Liver (tissue), 9 donors: Measurements from ENCODE around the gene GHR. TPM values are rescaled to one million over a fixed set of nuclear protein-coding genes. Genes with fewer than 3 reads are reported as not detected.

Experiments used
- DNase-seq: peaks from one replicate; pipeline ENCODE4 v3.0.0-alpha.2; 2017; ENCODE audit warnings: low spot score
- H3K27ac ChIP-seq, 2 donors: one replicate each; pipeline ENCODE4 v1.7.0; 2013; ENCODE audit warnings: inconsistent platforms in 2 of 2, low read length in 2 of 2, control low read depth in 1 of 2, low read depth in 1 of 2, mild to moderate bottlenecking in 1 of 2
- H3K27me3 ChIP-seq, 4 donors: one replicate each; pipeline versions ENCODE4 v1.6.1 to v1.7.0; 2013; ENCODE audit warnings: low read length in 3 of 4, inconsistent platforms in 1 of 4, mild to moderate bottlenecking in 1 of 4, moderate library complexity in 1 of 4; ENCODE audit not compliant: control insufficient read depth in 4 of 4, insufficient read depth in 4 of 4
- H3K36me3 ChIP-seq, 4 donors: one replicate each; pipeline versions ENCODE4 v1.6.1 to v1.7.0; 2013; ENCODE audit warnings: low read length in 3 of 4, mild to moderate bottlenecking in 3 of 4, low read depth in 1 of 4, moderate library complexity in 1 of 4; ENCODE audit not compliant: control insufficient read depth in 4 of 4, insufficient read depth in 3 of 4
- H3K4me1 ChIP-seq, 4 donors: one replicate each; pipeline versions ENCODE4 v1.6.1 to v1.7.0; 2013; ENCODE audit warnings: low read length in 3 of 4, mild to moderate bottlenecking in 3 of 4, moderate library complexity in 1 of 4; ENCODE audit not compliant: control insufficient read depth in 4 of 4, insufficient read depth in 4 of 4
- H3K4me3 ChIP-seq, 3 donors: one replicate each; pipeline versions ENCODE4 v1.6.1 to v1.7.0; 2013; ENCODE audit warnings: low read length in 3 of 3, control low read depth in 1 of 3, low read depth in 1 of 3, mild to moderate bottlenecking in 1 of 3
- H3K9ac ChIP-seq, 2 donors: one replicate each; pipeline ENCODE4 v1.7.0; 2013; ENCODE audit warnings: low read length in 2 of 2, mild to moderate bottlenecking in 2 of 2, moderate library complexity in 2 of 2, control low read depth in 1 of 2, low read depth in 1 of 2
- H3K9me3 ChIP-seq, 4 donors: one replicate each; pipeline versions ENCODE4 v1.6.1 to v1.7.0; 2013; ENCODE audit warnings: low read length in 3 of 4; ENCODE audit not compliant: control insufficient read depth in 4 of 4
- ATF3 ChIP-seq: IDR thresholded peaks from 2 replicates; pipeline ENCODE4 v1.6.1; 2016; ENCODE audit warnings: antibody characterized with exemption
- CTCF ChIP-seq: fragments of 150-350 bp; IDR thresholded peaks from 2 replicates; pipeline ENCODE4 v1.5.1; 2017; ENCODE audit warnings: improper control_type of control experiment, low read depth, low read length; ENCODE audit not compliant: missing input control
- EGR1 ChIP-seq, 2 donors: IDR thresholded peaks; 2 replicates each; pipeline ENCODE4 v1.6.1; 2016 to 2018; ENCODE audit warnings: antibody characterized with exemption in 2 of 2, low read depth in 2 of 2
- FOXA1 ChIP-seq: IDR thresholded peaks from 2 replicates; pipeline ENCODE4 v1.6.1; 2016; ENCODE audit warnings: antibody characterized with exemption
- HNF4A ChIP-seq, 2 donors: conservative IDR thresholded peaks; 2 replicates each; pipeline ENCODE4 v1.6.1; 2016; ENCODE audit warnings: antibody characterized with exemption in 2 of 2, mild to moderate bottlenecking in 2 of 2
- JUND ChIP-seq, 2 donors: IDR thresholded peaks; 2 replicates each; pipeline ENCODE4 v1.6.1; 2016; ENCODE audit warnings: antibody characterized with exemption in 2 of 2
- RAD21 ChIP-seq, 2 donors: IDR thresholded peaks; 2 replicates each; pipeline ENCODE4 v1.6.1; 2016; ENCODE audit warnings: antibody characterized with exemption in 2 of 2, mild to moderate bottlenecking in 2 of 2
- RXRA ChIP-seq, 2 donors: IDR thresholded peaks; 2 replicates each; pipeline ENCODE4 v1.6.1; 2017 to 2018; ENCODE audit warnings: antibody characterized with exemption in 2 of 2, mild to moderate bottlenecking in 1 of 2
- YY1 ChIP-seq: IDR thresholded peaks from 2 replicates; pipeline ENCODE4 v1.6.1; 2016; ENCODE audit warnings: antibody characterized with exemption, mild to moderate bottlenecking
- WGBS: extraction: QIAGEN DNeasy Blood & Tissue Kit; methylation state at CpG from one replicate; pipeline ENCODE4 v1.1.7; 2013; 5-methylcytosine and 5-hydroxymethylcytosine counted together
- polyA plus RNA-seq, 2 donors: library from polyadenylated mRNA; stranded (reverse) in 1 of 2; unstranded in 1 of 2; fragments of 200-250 nt in 1 of 2; fragments of >200 nt in 1 of 2; fragmentation: Nextera tagmentation in 1 of 2; extraction: Ambion mirVana in 1 of 2; gene quantifications; one replicate each; pipeline versions ENCODE4 v1.2.1 to v1.2.3, GENCODE V29; 2013 to 2015
- total RNA-seq, 2 donors: library from RNA; depleted of rRNA; stranded (reverse); fragments of >200 nt; gene quantifications; one replicate each; pipeline ENCODE4 v1.2.3, GENCODE V29; 2014
- TF ChIP-seq, protein P1 (sequence below): IDR thresholded peaks from 2 replicates; pipeline ENCODE4 v1.6.1; 2016; ENCODE audit warnings: antibody characterized with exemption
- TF ChIP-seq, protein P2 (sequence below): IDR thresholded peaks from 2 replicates; pipeline ENCODE4 v1.6.1; 2016; ENCODE audit warnings: antibody characterized with exemption
- donor health status: healthy.
- donor health status: healthy.
- donor health status: healthy.
- donor health status: healthy.
- donor health status: healthy.

GHR gene
- total and polyA plus RNA-seq, 4 donors = 6.6 to 104 (median 20.9) TPM

GRCh38 chr5:42494414-42494813 is 71.2 kb downstream of the GHR start:
- no peaks in the 10 kb centered on the region for H3K9me3 ChIP-seq
- WGBS = 90% methylated on average over 4 of the region's 4 CpGs

DNA sequence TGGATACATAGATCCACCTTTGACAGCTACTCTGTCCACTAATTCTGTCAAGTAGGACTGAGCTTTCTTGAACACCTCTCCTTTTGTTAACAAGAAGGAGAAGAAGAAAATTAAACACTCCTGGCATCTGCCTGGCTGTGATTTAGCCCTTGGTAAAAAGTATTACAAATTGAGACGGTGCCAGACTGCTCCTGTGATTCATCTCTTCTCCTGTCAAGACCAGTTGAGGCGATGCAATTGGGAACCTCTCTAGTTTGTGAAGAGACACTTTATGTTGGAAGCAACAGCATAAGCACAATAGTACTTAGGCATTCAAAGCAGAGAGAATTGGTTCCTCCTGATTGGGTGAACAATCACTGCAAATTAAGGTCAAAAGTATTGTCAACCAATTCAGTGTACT is 72.7 kb downstream of the GHR start:
- H3K27me3 ChIP-seq = no peaks in the 10 kb centered on the region
- H3K4me1 ChIP-seq = peaks cover 2 to 45% (median 24%) of the 10 kb centered on the region in 4 donors
- peaks cover 0 to 3% (median 0%) of the 10 kb centered on the region in 4 donors for H3K36me3 ChIP-seq
- DNase-seq = no peak
- WGBS = 86% methylated on average over 2 of the region's 2 CpGs
- no peak overlapping the region for H3K9ac ChIP-seq
- H3K27ac ChIP-seq = no peak overlapping the region
- TF ChIP-seq JUND (IDR thresholded peaks at IDR 0.05) = no peak
- H3K9me3 ChIP-seq = no peaks in the 10 kb centered on the region
- H3K4me3 ChIP-seq = no peak overlapping the region

More at GRCh38 chr5:42494414-42494813, 71.2 kb downstream of the GHR start:
- Histone ChIP-seq H3K36me3 (no peaks in the 10 kb centered on the region), H3K27ac (no peak overlapping the region), H3K27me3 (no peaks in the 10 kb centered on the region), H3K9ac (no peak overlapping the region), H3K4me3 (no peak overlapping the region), H3K4me1 (peaks cover 2 to 32% (median 22%) of the 10 kb centered on the region in 4 donors)
- DNase-seq = no peak
- TF ChIP-seq FOXA1 = no peak
- TF ChIP-seq, protein P1, sequence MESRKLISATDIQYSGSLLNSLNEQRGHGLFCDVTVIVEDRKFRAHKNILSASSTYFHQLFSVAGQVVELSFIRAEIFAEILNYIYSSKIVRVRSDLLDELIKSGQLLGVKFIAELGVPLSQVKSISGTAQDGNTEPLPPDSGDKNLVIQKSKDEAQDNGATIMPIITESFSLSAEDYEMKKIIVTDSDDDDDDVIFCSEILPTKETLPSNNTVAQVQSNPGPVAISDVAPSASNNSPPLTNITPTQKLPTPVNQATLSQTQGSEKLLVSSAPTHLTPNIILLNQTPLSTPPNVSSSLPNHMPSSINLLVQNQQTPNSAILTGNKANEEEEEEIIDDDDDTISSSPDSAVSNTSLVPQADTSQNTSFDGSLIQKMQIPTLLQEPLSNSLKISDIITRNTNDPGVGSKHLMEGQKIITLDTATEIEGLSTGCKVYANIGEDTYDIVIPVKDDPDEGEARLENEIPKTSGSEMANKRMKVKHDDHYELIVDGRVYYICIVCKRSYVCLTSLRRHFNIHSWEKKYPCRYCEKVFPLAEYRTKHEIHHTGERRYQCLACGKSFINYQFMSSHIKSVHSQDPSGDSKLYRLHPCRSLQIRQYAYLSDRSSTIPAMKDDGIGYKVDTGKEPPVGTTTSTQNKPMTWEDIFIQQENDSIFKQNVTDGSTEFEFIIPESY = no peak
- no peak for TF ChIP-seq RXRA (IDR thresholded peaks at IDR 0.05)
- TF ChIP-seq ATF3 = no peak

- 85% methylated on average over 4 of the region's 4 CpGs for WGBS
Measured at GRCh38 chr5:42496397-42497156, 73.3 kb downstream of the GHR start.

More at GRCh38 chr5:42496397-42497156, 73.3 kb downstream of the GHR start:
- Histone ChIP-seq H3K27ac (no peak overlapping the region), H3K9ac (no peak overlapping the region), H3K4me3 (no peak overlapping the region), H3K9me3 (no peaks in the 10 kb centered on the region), H3K27me3 (no peaks in the 10 kb centered on the region), H3K36me3 (peaks cover 0 to 3% (median 0%) of the 10 kb centered on the region in 4 donors), H3K4me1 (peaks cover 2 to 45% (median 24%) of the 10 kb centered on the region in 4 donors)
- no peak for DNase-seq
- TF ChIP-seq RXRA (IDR thresholded peaks at IDR 0.05) (no peak), CTCF (no peak), HNF4A (conservative IDR thresholded peaks at IDR 0.05) (peak in 1 of 2 donors; percentile 13), RAD21 (IDR thresholded peaks at IDR 0.05) (no peak), YY1 (no peak), EGR1 (IDR thresholded peaks at IDR 0.05; ENCODE audit: low read depth in 2 of 2) (no peak)
- TF ChIP-seq, protein P2, sequence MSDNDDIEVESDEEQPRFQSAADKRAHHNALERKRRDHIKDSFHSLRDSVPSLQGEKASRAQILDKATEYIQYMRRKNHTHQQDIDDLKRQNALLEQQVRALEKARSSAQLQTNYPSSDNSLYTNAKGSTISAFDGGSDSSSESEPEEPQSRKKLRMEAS = no peak
- TF ChIP-seq, protein P1 = no peak
